Esophagus squamous epithelium (tissue), 4 donors: ENCODE results near the gene NTMT1.

Experiments
- CTCF ChIP-seq, 6 experiments: fragments of 450-650 bp in 4 of 6; fragments of 200-600 bp in 2 of 6; sonication (generic) in 2 of 6; IDR thresholded peaks; one replicate each; pipeline ENCODE4 v1.5.1; 2016 to 2019; ENCODE audit warnings: antibody characterized with exemption in 6 of 6, mild to moderate bottlenecking in 4 of 6, moderate library complexity in 4 of 6
- POLR2A ChIP-seq, 4 donors: fragments of 450-650 bp; IDR thresholded peaks; one replicate each; pipeline ENCODE4 v1.6.1; 2017; ENCODE audit warnings: antibody characterized with exemption in 4 of 4, mild to moderate bottlenecking in 4 of 4, moderate library complexity in 3 of 4

GRCh38 chr9:129644365-129644764 lies 18.4 kb downstream of the NTMT1 start:
- TF ChIP-seq CTCF (IDR thresholded peaks at IDR 0.05): no peak
- TF ChIP-seq POLR2A (IDR thresholded peaks at IDR 0.05): no peak
